GOT3 (cell line): Measurements from ENCODE around the gene MRPS9.

ENCODE experiments used
- DNase-seq: peaks from one replicate; lab custom pipeline; 2025; ENCODE audit warnings: mixed read lengths; lab: John Stamatoyannopoulos, UW

MRPS9 gene

GRCh38 chr2:105037572-105038382 is at the start of gene MRPS9:
Gene MRPS9, plus strand, starts transcription at chr2:105038069. Its CDS starts 24 bp downstream, at chr2:105038093.
- peak; percentile 85 for DNase-seq

DNA sequence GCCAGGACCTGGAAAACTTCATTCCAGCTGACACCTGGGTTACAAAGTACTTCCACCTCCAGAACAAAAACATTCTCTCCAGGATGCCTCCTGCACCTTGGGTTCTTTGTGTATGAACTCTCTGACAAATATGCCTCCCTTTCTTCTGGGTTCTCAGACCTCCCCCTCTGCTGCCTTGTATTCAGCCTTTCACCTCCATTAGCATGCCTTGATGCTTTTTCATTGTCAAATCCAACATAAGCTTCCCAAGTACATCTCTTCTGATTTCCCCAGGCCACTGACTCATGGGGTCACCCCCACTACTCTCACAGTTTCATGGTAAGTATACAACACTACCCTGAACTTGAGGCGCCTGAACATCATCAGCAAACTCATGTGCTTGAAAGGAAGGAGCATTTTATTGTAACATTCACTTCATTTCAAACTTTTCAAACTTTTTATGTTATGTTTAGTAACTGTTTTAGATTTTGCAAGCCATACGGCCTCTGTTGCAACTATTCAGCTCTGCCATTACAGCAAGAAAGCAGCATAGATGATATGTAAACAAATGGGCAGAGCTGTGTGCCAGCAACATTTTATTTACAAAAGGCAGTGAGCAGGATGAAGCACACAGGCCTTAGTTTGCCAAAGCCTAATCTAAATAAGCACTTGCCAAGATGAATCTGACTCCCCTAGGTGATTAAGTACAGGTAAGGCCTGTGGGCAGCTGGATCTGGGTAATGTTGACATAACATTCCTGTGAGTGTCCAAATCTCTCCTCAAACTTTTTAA is 32.5 kb upstream of the MRPS9 start:
- no peak for DNase-seq

- DNase-seq: no peak
Observed at GRCh38 chr2:105007367-105007766, 30.5 kb upstream of the MRPS9 start.

GRCh38 chr2:105032476-105032875 is 5.4 kb upstream of the MRPS9 start:
- no peak for DNase-seq

DNA sequence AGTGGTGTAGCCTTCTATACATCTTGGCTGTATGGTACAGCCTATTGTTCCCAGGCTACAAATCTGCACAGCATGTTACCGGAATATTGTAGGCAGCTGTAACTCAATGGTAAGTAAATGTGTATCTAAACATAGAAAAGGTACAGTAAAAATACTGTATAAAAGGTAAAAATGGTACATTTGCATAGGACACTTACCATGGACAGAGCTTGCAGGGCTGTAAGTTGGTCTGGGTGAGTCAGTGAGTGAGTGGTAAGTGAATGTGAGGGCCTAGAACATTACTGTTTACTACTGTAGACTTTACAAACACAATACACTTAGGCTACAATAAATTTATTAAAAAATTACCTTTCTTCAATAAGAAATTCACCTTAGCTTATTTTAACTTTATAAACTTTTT is 3.7 kb upstream of the MRPS9 start:
- DNase-seq: no peak

DNA sequence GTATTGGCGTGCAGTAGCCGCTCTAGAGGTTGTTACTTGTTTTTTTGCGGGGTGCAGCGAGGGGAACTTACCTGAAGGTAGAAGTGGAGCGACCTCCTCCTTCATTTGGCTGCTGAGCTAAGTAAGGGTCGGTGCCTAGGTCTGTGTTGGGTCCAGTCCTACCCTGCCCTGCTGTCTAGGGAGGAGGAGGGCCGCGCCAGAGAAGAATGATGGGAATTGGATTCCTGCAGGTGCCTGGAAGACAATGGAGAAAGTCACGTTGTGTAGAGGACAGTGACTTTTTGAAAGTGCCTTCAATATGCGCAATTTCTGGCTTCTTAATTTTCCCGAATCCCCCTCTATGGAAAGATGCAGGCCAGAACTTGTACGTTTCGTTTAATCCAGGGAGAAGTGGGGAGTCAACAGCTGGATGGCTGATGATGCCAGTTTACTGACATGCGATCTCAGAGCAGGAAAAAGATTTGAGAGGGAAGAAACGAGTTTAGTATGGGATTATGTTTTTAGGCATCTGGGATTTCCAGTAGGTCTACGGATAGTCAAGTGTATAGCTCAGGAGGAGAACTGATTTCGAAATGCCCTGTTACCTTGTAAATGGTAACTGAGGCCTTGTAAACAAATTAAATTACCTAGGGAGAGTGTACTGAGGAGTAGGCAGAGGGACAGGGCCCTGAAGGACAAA is 653 bp downstream of the MRPS9 start:
- no peak for DNase-seq

DNA sequence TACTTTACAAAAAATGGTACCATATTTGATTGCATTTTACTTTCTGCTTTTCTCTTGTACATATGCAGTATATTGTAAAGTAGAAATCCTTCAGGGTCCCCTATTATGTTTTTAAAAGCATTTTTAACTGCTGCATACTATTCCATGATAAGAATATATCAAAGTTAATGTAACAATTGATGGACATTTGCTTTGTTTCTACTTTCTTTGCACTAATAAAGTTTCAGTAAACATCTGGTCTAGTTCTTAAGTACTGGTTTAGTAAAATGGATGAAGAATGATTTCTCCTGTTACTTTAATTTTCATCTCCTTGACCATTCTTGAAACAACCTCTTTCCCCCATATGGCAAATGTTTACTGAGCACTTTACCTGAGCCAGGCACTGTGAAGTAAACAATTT is 1.7 kb downstream of the MRPS9 start:
- no peak for DNase-seq

DNA sequence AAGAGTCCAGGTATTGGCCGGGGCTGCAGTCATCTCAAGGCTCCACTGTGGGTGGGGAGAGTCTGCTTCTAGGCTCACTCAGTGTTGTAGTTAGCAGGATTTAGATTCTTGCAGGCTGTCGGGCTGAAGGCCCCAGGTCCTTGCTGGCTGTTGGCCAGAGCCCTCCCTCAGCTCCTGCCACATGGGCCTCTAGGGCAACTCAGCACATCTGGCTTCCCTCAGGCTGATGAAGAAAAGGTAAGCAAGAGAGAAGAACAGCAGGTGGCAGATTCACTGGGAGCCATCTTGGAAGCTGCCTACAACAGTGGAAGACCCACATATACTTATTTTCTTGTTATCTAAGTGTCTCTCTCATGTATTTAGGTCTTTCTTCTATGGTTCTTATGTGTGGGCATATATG is 4.3 kb downstream of the MRPS9 start:
- DNase-seq: no peak

- no peak for DNase-seq
Observed at GRCh38 chr2:105052773-105053172, 14.9 kb downstream of the MRPS9 start.

GRCh38 chr2:105055613-105056012 is 17.7 kb downstream of the MRPS9 start:
- DNase-seq: no peak

DNA sequence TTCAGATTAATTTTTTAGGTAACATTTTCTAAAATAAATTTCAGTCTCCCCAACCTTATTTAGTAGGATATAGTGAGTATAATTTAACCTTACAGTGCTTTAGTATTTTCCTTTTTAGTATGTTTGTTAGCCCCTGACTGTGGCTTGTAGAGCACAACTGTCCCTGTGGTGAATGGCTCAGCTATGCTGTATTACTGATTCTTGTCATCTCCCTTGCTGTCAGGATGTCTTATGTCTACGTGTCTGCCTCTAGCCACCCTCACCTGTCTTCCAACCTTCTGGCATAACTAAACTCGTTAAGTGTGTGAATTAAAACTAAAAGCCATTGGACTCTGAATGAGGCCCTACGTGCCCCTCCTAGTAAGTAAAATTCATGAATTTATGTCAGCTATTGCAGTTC is 18.4 kb downstream of the MRPS9 start:
- no peak for DNase-seq

- no peak for DNase-seq
Observed at GRCh38 chr2:105057005-105057404, 19.1 kb downstream of the MRPS9 start.

DNA sequence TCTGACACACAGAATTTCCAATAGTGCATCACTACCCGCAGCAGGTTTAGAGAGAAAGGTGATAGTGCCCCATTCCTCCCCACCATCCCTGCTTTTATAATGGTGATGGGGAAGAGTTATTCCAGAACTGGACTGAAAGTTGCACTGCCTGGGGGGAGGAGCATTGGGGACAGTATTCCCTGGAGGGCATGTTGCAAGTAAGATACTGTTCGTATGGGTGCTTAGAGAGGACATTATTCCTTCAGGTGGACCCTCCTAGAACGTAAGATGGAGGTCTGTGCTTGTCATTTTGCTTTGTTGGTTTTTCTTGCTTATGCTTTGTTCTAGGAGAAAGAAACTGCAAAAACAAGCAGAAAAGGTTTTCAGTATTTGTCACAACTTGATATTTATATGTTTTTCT is 23.7 kb downstream of the MRPS9 start:
- DNase-seq: no peak

DNA sequence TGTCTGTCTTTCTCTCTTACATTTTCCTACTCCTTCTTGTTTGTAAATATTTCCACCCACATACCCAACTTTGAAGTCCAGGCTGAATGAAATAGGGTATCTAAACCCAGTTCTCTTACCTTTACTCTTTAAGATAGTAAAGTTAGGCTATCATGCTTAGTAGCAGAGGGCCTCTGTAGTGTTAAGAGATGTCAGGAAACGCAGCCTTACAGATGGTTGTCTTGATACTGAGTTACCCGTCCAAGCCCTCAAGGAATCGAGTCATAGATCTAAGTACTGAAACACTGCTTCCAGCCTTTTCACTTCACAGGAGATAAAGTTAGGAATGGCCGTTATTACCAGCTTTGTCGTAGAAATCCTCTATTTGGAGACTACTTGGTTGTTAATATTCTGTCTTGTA is 24.3 kb downstream of the MRPS9 start:
- DNase-seq: no peak

DNA sequence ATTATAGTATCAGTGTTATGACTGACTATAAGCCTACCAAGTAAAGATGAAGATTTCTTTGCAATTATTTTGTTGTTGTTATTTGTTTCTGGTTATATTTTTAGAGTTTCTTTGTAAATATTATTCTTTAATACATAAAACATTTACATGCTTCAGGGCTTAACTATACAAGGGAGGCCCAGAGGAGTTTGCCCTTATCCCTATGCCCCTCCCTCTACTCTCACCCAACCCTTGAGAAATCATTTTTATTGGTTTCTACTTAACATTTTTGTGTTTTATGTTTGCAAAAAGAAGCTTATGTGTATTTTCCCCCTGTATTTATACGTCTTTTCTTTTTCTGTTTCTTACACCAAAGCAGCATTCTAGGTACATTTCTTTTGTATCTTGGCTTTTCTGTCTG is 30.5 kb downstream of the MRPS9 start:
- no peak for DNase-seq

- no peak for DNase-seq
Observed at GRCh38 chr2:105068875-105069274, 31.0 kb downstream of the MRPS9 start.

GRCh38 chr2:105070010-105070865 is 32.4 kb downstream of the MRPS9 start:
- DNase-seq: no peak

- DNase-seq: no peak
Observed at GRCh38 chr2:105071379-105071778, 33.5 kb downstream of the MRPS9 start.

DNA sequence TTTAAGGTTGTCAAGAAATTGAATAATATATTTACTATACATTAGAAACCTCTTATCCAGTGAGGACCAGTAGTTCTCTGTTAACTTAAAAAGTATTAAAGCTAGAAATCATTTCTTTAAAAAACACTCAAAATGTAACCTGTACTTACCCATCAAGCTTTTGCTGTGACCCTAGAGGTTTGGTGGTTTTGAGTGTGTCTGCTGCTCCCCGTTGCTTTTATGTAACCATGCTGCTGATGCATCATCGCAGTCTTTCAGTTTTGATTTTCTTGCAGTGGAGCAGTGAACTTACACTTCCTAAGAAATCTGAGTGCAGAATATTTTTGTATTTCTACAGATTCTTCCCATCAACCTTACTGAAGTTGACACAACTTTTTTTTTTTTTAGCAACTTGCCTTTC is 34.2 kb downstream of the MRPS9 start:
- no peak for DNase-seq

GRCh38 chr2:105073591-105073990 is 35.7 kb downstream of the MRPS9 start:
- DNase-seq: no peak

- no peak for DNase-seq
Observed at GRCh38 chr2:105076121-105076520, 38.3 kb downstream of the MRPS9 start.
